Breast epithelium (tissue), 3 donors: ENCODE data around the gene ARL14EPL.

ENCODE experiments used
- CTCF ChIP-seq, 3 donors: fragments of 450-650 bp; IDR thresholded peaks; one replicate each; pipeline ENCODE4 v1.5.1; 2016 to 2017; ENCODE audit warnings: antibody characterized with exemption in 3 of 3, mild to moderate bottlenecking in 3 of 3, moderate library complexity in 3 of 3
- POLR2A ChIP-seq: fragments of 450-650 bp; IDR thresholded peaks from one replicate; pipeline ENCODE4 v1.6.1; 2016; ENCODE audit warnings: antibody characterized with exemption, mild to moderate bottlenecking, moderate library complexity

- TF ChIP-seq POLR2A: no peak
- no peak for TF ChIP-seq CTCF (IDR thresholded peaks at IDR 0.05)
These were observed 58.0 kb downstream of the ARL14EPL start for GRCh38 chr5:116090302-116090701.
